Breast epithelium (tissue), 3 donors: ENCODE data around the gene GABRB2.

Experiments
- CTCF ChIP-seq, 3 donors: fragments of 450-650 bp; IDR thresholded peaks; one replicate each; pipeline ENCODE4 v1.5.1; 2016 to 2017; ENCODE audit warnings: antibody characterized with exemption in 3 of 3, mild to moderate bottlenecking in 3 of 3, moderate library complexity in 3 of 3
- POLR2A ChIP-seq: fragments of 450-650 bp; IDR thresholded peaks from one replicate; pipeline ENCODE4 v1.6.1; 2016; ENCODE audit warnings: antibody characterized with exemption, mild to moderate bottlenecking, moderate library complexity
- POLR2AphosphoS5 ChIP-seq, 3 donors: sonication (generic); formaldehyde crosslinking; IDR thresholded peaks; one replicate each; pipeline ENCODE4 v1.6.1; 2017; ENCODE audit warnings: antibody characterized with exemption in 3 of 3

GRCh38 chr5:161246749-161247148 is 299.8 kb downstream of the GABRB2 start:
- TF ChIP-seq CTCF (IDR thresholded peaks at IDR 0.05) (no peak), POLR2A (no peak), POLR2AphosphoS5 (IDR thresholded peaks at IDR 0.05) (no peak)
